Memory B cell (primary cell): ENCODE results near the gene ALG14.
"Not testable (repeated sequence)": the region's sequence is repeated elsewhere in the genome, so short reads cannot be mapped to it uniquely, and the experiment has no call there.

Experiments
- ATAC-seq: fragments of 150-1000 bp; cut with Tn5 transposase; 2 replicates; pipeline ENCODE4 v1.10.0; 2021; ENCODE audit warnings: low read depth, mild to moderate bottlenecking, moderate library complexity
- DNase-seq, 2 donors: peaks; one replicate each; pipeline ENCODE4 v3.0.0; 2022; ENCODE audit warnings: low spot score in 2 of 2
- H3K27ac Mint-ChIP-seq: one replicate; pipeline ENCODE4 v1.8.0; 2022; ENCODE audit warnings: mild to moderate bottlenecking, moderate library complexity, mixed read lengths
- H3K27me3 Mint-ChIP-seq: one replicate; pipeline ENCODE4 v1.8.0; 2022; ENCODE audit warnings: mixed read lengths
- H3K36me3 Mint-ChIP-seq: one replicate; pipeline ENCODE4 v1.8.0; 2022; ENCODE audit warnings: mild to moderate bottlenecking, mixed read lengths
- H3K4me1 Mint-ChIP-seq: one replicate; pipeline ENCODE4 v1.8.0; 2022; ENCODE audit warnings: mixed read lengths
- H3K4me3 Mint-ChIP-seq: one replicate; pipeline ENCODE4 v1.8.0; 2022; ENCODE audit warnings: mild to moderate bottlenecking, moderate library complexity, mixed read lengths
- H3K9me3 Mint-ChIP-seq: one replicate; pipeline ENCODE4 v1.8.0; 2022; ENCODE audit warnings: mixed read lengths

Gene ALG14

DNA sequence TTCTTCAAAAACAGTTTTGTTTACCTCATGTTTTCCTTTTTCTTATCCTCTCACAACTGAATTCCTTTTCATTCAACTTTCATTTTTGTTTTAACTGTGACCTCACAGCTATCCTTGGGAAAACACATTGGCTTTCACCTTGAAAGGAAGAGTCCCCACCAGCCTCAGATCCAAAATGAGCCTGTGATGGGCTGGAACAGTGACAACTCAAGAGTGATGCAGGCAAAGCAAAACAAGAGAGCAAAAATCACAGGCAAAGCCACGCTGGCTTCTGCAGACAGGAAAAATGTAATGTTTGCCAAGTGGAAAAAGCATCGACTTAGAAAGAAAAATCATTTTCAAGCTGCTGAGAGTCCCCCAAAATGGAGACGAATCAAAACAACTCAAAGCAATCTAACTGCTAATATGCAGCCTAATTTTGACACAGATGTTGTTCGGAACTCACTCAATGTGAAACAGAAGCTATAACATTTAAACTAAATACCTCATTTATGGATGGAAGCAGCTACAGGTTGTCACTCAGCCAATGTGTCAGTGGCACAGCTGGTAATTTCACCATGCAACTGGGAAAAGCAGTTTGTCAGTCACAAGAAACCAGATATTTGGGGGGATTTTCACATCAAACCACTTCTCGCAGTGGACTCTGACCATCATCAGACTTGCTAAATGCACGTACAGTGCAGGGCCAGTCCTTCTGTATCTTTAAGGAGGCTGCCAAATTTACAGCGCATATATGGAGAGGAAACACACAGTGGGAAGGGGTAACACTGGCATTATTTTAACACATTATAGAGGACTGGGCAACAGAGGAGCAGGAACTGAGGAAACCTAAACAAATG is 50.7 kb downstream of the ALG14 start:
- H3K9me3 Mint-ChIP-seq, result peaks cover 3% of the 10 kb centered on the region
- H3K36me3 Mint-ChIP-seq, result peaks cover 22% of the 10 kb centered on the region
- no peak for DNase-seq
- no peak overlapping the region for H3K4me3 Mint-ChIP-seq
- peaks cover 4% of the 10 kb centered on the region for H3K4me1 Mint-ChIP-seq
- H3K27ac Mint-ChIP-seq, result no peak overlapping the region
- no peaks in the 10 kb centered on the region for H3K27me3 Mint-ChIP-seq
- no peak for ATAC-seq

DNA sequence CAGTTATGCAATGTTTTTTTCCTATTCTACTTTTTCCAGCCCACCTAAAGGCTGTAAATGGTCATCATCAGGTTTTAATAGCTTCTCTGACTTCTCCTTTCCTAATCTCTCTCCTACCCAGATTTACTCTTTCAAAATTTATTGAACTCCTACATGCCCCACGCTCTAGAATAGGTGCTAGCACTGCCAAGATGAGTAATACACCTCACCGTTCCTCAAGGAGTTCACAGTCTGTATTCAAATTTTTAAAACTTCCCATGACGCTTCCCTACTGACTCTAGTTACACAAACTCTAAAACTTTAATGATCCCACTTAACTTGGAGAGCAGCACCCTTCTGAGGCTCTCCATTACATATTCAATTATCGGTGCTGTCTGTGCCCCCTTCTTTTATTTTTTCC is 51.6 kb downstream of the ALG14 start:
- Mint-ChIP-seq H3K27ac (no peak overlapping the region), H3K4me3 (no peak overlapping the region), H3K9me3 (peaks cover 1% of the 10 kb centered on the region), H3K4me1 (peaks cover 4% of the 10 kb centered on the region), H3K36me3 (peaks cover 18% of the 10 kb centered on the region), H3K27me3 (no peaks in the 10 kb centered on the region)
- DNase-seq (no peak), ATAC-seq (no peak)

DNA sequence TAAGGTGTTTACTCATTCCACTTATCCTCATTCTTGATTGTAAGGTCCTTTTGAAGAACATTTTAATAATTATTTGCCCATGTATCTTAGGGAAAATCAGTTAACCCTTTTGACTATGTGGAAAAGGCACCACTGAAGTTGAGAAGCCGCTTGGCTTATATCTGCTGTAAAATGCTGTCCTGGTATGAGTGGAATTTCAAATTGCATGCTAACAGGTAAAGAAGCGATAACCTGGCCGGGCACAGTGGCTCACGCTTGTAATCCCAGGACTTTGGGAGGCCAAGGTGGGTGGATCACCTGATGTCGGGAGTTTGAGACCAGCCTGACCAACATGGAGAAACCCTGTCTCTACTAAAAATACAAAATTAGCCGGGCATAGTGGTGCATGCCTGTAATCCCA is 53.3 kb downstream of the ALG14 start:
- not testable (repeated sequence) for ATAC-seq, H3K4me3 Mint-ChIP-seq, H3K27ac Mint-ChIP-seq, H3K27me3 Mint-ChIP-seq, H3K9me3 Mint-ChIP-seq, H3K36me3 Mint-ChIP-seq, DNase-seq
- H3K4me1 Mint-ChIP-seq, result peaks cover 10% of the 10 kb centered on the region

DNA sequence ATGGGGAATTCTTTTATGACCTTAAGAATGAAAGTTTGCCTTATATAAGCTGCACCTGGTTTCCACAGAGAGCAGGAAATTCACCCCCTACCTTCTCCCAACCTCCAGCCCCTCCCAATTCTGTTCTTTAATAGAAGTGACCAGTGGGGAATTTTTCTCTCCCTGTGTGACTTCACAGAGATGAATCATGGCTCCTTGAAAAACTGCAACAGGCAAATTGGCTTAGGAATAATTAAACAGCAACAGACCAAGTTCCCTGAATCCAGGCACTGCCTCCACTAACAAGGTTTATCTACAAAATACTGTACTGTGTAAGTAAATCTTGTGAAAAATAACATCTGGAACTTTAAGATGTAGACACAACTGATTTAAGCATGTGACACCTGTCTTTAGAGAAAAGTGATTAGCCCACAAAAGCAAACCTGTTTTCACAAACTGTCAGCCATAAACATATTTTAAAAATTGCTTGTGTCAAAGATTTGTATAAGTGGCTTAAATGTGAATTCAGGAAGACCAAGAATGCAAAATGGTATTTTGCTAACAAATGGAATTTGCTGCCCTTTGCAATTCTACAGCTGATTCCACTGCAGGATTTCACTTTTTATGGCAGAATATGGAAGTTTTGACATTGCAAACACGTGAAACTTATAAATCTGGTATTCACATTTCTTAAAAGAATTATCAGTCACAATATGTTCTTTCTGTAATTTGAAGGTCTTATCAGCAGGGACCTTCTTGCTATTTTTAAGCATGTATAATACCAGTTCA is 54.0 kb downstream of the ALG14 start:
- H3K27me3 Mint-ChIP-seq, result no peaks in the 10 kb centered on the region
- no peaks in the 10 kb centered on the region for H3K9me3 Mint-ChIP-seq
- no peak overlapping the region for H3K4me3 Mint-ChIP-seq
- no peak for DNase-seq
- ATAC-seq, result no peak
- no peak overlapping the region for H3K27ac Mint-ChIP-seq
- peaks cover 10% of the 10 kb centered on the region for H3K4me1 Mint-ChIP-seq
- peaks cover 7% of the 10 kb centered on the region for H3K36me3 Mint-ChIP-seq

DNA sequence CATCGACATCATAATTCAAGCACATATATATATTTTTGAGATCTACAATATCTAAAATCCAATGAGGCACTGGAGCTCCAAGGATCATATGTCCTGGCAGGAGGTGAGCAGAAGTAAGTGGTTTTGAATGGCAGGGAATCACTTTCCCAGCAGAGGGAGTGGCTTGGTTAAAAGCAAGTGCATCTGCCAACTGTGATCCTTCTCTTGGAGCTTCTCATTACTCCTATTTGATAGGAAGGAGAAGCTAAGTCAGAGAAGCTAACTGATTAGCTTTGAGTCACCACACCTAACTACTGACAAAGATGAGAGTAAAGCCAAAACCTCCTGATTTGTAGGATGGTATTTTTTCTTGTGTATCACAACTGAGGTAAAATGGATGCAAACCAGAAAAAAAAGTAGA is 55.0 kb downstream of the ALG14 start:
- Mint-ChIP-seq H3K36me3 (peaks cover 7% of the 10 kb centered on the region), H3K9me3 (no peaks in the 10 kb centered on the region), H3K27me3 (no peaks in the 10 kb centered on the region), H3K4me3 (no peak overlapping the region), H3K27ac (no peak overlapping the region), H3K4me1 (peaks cover 10% of the 10 kb centered on the region)
- ATAC-seq (no peak), DNase-seq (no peak)

DNA sequence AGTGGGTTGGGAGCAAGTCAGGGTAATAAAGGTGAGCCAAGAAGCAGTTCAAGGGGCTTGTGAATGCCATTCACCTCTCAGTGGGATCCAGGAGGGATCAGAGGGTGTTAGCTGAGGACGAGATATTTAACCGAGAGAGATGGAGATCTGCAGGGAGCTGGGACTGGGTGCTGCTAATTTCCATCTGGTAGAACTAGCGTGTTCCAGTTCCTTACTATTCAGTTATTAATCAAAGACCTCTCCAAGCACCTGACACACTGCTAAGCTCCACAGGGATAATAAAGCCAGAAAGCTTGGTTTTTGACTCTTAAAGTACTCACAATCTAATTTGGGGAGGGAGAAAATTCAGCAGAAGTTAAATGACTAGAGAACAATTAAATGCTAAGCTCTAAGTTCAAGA is 57.7 kb downstream of the ALG14 start:
- Mint-ChIP-seq H3K4me3 (no peak overlapping the region), H3K27me3 (no peaks in the 10 kb centered on the region), H3K36me3 (peaks cover 9% of the 10 kb centered on the region), H3K9me3 (no peaks in the 10 kb centered on the region), H3K4me1 (peaks cover 10% of the 10 kb centered on the region), H3K27ac (no peak overlapping the region)
- no peak for ATAC-seq
- DNase-seq, result no peak

DNA sequence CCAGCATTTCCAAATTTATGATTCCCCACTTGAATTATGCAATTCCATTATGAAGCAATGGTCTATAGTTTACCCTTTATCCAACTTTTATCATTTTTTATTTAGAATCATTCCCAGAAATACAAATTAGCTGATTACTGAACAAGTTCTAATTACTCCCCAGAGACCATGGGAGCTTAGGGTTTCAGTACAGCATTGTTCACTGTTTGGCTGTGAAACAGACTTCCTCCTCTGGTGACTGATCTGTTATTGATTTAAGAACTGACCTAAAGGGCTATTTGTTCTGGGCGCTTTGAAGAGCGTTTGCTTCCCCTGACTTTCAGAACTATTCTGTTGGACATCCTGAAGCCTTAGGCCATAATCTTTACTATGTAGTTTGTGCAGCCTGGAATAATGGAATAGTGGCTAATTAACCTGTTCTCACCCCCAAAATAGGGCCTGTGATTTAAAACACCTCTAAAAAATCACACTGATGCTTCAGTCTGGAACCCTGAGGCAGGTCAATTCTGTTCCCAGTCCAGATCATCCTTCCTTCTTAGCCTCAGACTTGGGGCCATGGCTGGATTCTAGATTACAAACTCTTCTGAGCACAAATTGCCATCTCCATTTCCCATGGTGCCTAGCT is 58.7 kb downstream of the ALG14 start:
- ATAC-seq (no peak), DNase-seq (no peak)
- Mint-ChIP-seq H3K36me3 (peaks cover 9% of the 10 kb centered on the region), H3K4me3 (no peak overlapping the region), H3K4me1 (peaks cover 10% of the 10 kb centered on the region), H3K9me3 (no peaks in the 10 kb centered on the region), H3K27ac (no peak overlapping the region), H3K27me3 (no peaks in the 10 kb centered on the region)

DNA sequence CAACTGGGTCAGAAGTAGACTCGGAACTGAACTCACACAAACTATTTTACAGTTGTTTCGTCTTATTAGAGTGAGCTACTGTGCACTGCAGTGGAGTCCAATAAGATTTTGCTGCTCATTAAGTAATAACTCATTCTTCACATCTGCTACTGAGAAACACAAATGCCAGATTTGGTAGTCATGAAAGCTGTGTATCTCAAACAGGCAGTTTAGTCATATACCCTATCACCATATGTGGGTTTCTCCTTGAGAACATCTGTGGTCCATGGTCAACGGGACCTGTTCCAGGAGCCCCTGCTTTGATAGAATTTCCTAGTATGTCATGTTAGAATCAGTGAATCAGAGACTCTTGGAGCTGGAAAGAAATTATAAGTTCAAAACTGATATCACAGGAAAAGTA is 60.4 kb downstream of the ALG14 start:
- Mint-ChIP-seq H3K4me3 (no peak overlapping the region), H3K27me3 (no peaks in the 10 kb centered on the region), H3K4me1 (peaks cover 10% of the 10 kb centered on the region), H3K9me3 (no peaks in the 10 kb centered on the region), H3K36me3 (peaks cover 6% of the 10 kb centered on the region), H3K27ac (no peak overlapping the region)
- ATAC-seq (no peak), DNase-seq (no peak)

DNA sequence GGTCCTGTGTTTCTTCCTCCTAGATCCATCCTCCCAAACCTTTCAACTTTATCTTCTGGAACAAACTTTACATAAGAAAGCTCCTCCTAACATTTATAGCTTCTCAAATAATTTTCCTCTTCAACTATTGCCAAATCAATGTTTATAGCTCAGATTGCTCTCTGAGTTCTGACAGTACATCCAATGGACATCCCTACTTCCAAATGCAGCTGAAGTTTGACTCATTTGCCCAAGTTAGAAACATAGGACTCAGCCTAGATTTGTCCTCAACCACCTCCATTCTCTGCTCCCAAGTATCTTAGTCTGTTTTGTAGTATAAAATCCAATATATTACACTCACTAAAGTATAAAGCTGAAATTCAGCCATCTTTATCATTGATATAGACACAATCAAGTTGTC is 62.6 kb downstream of the ALG14 start:
- Mint-ChIP-seq H3K36me3 (peaks cover 5% of the 10 kb centered on the region), H3K4me1 (peaks cover 3% of the 10 kb centered on the region), H3K9me3 (no peaks in the 10 kb centered on the region), H3K4me3 (no peak overlapping the region), H3K27me3 (no peaks in the 10 kb centered on the region), H3K27ac (no peak overlapping the region)
- ATAC-seq (no peak), DNase-seq (no peak)

DNA sequence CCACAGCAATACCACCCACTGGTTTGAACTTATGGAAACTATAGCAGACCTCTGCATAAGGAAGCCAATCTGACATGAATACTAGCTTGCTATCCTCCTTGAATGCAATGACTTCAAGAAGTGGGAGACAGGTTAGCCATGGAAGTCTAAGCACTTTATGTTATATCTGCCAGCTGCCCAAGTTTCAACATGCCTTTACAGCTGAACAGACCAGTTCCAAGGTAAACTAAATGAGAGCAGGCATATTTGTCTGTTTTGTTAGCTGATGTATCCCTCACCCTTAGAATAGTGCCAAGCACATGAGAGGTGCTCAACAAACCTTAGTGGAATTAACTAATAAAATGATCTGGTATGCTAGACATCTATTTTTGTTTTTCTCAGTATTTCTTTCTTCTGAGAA is 65.1 kb downstream of the ALG14 start:
- DNase-seq (no peak), ATAC-seq (no peak)
- H3K27ac Mint-ChIP-seq, result no peak overlapping the region
- peaks cover 7% of the 10 kb centered on the region for H3K36me3 Mint-ChIP-seq
- no peaks in the 10 kb centered on the region for H3K9me3 Mint-ChIP-seq
- no peaks in the 10 kb centered on the region for H3K27me3 Mint-ChIP-seq
- H3K4me1 Mint-ChIP-seq, result no peaks in the 10 kb centered on the region
- no peak overlapping the region for H3K4me3 Mint-ChIP-seq

DNA sequence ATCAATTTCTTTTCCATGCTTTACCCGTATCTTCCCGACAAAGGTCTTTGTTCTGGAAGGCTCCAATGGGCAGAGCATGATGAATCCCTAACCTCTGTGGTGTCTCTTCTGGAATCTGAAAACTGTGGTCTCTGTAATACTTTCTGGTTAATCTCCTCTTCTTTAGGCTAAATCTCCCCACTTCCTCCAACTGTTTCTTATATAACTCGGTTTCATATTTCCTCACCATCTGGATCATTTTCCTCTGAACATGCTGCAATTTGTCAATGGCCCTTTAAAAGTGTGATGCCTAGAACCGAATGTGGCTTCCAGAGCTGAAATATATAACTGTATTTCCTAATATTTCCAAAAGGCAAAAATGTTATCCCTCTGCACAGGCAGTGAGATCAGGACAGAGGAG is 66.1 kb downstream of the ALG14 start:
- H3K27me3 Mint-ChIP-seq, result no peaks in the 10 kb centered on the region
- no peak overlapping the region for H3K27ac Mint-ChIP-seq
- no peaks in the 10 kb centered on the region for H3K9me3 Mint-ChIP-seq
- no peak overlapping the region for H3K4me3 Mint-ChIP-seq
- no peak for DNase-seq
- ATAC-seq, result no peak
- H3K4me1 Mint-ChIP-seq, result no peaks in the 10 kb centered on the region
- H3K36me3 Mint-ChIP-seq, result peaks cover 6% of the 10 kb centered on the region

DNA sequence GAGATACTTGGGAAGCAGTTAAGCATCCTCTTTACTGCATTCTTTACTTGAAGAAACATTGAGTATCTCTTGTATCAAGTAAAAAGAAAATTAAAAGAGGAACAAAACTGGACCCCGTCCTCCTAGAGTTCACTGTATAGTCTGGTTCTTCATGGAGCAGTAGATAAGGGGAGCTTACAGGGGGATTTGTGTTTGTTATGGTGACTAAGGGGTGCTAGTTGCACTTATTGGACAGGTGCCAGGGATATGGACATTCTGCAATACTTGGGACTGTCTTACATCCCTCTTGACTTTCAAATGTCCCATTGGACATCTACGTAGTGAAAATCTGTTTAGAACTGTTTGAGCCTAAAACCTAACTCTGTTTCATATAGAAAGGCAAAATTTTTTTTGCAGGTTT is 67.2 kb downstream of the ALG14 start:
- no peak overlapping the region for H3K4me3 Mint-ChIP-seq
- H3K9me3 Mint-ChIP-seq, result no peaks in the 10 kb centered on the region
- peaks cover 8% of the 10 kb centered on the region for H3K36me3 Mint-ChIP-seq
- no peak overlapping the region for H3K27ac Mint-ChIP-seq
- ATAC-seq, result no peak
- H3K27me3 Mint-ChIP-seq, result no peaks in the 10 kb centered on the region
- no peaks in the 10 kb centered on the region for H3K4me1 Mint-ChIP-seq
- DNase-seq, result no peak

DNA sequence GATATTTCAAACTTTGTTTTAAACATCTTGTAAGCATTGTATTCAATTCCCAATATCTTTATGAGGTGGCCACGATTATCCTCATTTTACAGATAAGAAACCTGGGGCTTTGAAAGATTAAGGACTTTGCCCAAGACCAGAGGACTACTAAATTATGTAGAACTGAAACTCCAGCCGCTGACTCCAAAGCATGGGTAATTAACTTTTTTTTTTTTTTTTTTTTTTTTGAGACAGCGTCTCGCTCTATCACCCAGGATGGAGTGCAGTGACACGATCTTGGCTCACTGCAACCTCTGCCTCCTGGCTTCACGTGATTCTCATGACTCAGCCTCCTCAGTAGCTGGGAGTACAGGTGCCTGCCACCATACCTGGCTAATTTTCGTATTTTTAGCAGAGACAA is 68.7 kb downstream of the ALG14 start:
- Mint-ChIP-seq H3K4me1 (no peaks in the 10 kb centered on the region), H3K4me3 (no peak overlapping the region), H3K36me3 (peaks cover 13% of the 10 kb centered on the region), H3K27ac (no peak overlapping the region), H3K9me3 (no peaks in the 10 kb centered on the region), H3K27me3 (no peaks in the 10 kb centered on the region)
- no peak for DNase-seq
- no peak for ATAC-seq

DNA sequence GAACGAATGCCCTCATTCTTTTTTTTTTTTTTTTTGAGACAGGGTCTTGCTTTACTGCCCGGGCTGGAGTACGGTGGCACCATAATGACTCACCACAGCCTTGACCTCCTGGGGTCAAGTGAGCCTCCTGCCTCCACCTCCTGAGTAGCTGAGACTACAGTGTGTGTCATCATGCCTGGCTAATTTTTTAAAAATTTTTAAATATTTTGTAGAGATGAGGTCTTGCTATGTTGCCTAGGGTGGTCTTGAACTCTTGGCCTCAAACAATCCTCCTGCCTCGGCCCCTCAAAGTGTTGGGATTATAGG is 69.4 kb downstream of the ALG14 start:
- Mint-ChIP-seq H3K36me3 (peaks cover 13% of the 10 kb centered on the region), H3K27me3 (no peaks in the 10 kb centered on the region), H3K27ac (no peak overlapping the region), H3K9me3 (no peaks in the 10 kb centered on the region), H3K4me1 (no peaks in the 10 kb centered on the region), H3K4me3 (no peak overlapping the region)
- DNase-seq (no peak), ATAC-seq (no peak)
